Inflammatory macrophage (primary cell): Measurements from ENCODE around the gene ADGRD1.

Experiments used
- DNase-seq, 2 donors: peaks; one replicate each; pipeline ENCODE4 v3.0.0-alpha.2; 2020 to 2022

The ADGRD1 gene

DNA sequence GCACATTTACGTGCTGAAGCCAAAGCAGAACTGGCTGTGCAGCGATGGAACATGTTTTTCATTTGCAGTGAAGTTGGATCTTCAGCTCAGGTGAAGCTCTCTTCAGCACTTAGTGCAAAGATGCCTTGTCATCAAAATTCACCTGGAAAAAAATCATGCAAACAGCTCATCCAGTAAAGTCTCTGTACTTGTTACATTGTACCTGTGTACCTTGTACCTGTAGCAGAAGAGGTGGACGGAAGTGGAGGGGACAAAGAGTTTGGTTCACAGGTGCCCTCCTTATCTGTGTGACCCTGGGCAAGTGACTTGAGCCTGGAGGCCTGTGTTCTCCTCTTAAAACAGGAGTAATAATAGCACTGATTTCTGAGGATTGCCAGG, 54.0 kb downstream of the ADGRD1 start:
- no peak for DNase-seq

DNA sequence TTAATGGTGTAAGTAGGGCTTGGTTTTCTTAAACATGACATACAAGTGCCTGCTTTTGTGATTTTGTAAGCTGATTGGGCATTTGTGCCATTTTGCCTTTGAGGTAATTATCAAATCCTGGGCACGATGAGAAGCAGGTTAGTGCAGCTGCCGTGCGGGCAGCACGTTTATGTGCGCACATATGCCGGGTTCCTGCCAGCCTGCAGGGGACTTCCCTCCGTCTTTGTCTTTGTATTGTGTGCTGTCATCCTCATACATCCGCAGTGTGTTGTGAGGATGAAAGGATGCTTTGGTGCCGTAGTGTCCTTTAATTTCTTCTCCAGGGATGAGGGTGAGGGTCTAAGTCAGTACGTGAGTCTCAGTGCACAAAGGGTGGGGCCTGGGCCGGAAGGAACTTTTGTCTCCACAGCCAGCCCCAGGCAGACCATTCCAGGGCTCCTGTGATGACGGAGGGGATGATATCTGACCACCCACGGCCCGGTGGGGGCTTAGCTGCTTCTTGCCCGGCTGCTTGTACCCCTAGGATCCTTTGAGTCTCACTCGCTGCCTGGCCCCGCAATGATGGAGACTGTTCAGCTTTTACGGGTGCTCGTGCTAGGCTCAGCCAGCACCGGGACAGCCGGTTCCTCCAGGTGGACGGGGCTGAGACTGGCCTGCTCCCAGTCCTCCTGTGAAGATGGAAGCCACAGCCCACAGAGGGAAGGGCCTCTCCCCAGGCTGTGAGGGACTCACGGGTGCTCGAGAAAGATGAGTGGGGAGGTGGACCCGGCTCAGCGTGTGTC, 54.6 kb downstream of the ADGRD1 start:
- no peak for DNase-seq

GRCh38 chr12:131008913-131009270, 55.2 kb downstream of the ADGRD1 start:
- no peak for DNase-seq

DNA sequence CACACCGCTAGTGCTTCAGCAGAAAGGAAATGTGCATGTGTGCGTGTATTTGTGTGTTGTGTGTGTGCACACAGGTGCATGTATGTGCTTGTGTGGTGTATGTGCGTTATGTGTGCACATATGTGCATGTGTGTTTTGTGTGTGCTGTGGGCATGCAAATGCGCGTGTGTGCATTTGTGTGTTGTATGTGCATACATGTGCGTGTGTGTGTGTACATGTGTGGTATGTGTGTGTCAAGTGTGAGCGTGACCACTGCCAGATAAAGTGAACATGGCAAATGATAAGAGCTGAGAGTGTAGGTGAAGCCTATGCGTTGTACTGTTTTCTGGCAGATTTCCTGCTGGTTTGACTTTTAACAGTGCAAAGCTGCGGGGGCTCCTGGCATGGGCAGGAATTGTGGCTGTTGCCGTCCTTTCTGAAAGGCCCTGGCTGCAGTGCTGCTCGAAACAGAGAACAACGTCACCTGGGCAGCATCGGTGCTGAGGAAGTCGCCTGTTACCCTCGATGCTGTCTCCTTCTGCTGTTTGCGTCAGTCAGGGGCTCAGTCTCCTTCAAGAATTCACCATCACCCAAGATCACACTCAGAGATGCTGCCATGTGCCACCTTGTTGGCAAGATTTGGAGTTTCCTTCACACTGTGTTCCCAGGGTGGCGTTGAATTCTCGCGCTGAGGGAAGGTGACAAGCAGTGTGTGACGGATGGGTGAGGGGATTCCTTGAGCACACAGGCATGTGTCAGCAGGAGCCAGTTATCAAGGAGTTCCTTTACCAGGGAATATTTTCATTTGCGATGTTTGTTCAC, 56.1 kb downstream of the ADGRD1 start:
- no peak for DNase-seq

GRCh38 chr12:131010396-131011131, 56.9 kb downstream of the ADGRD1 start:
- DNase-seq = no peak

GRCh38 chr12:131011165-131012079, 57.7 kb downstream of the ADGRD1 start:
- no peak for DNase-seq

GRCh38 chr12:131012279-131013069, 58.8 kb downstream of the ADGRD1 start:
- DNase-seq = no peak

GRCh38 chr12:131013118-131013517, 59.4 kb downstream of the ADGRD1 start:
- no peak for DNase-seq

GRCh38 chr12:131014343-131014742, 60.6 kb downstream of the ADGRD1 start:
- DNase-seq = no peak

- no peak for DNase-seq
Observed at GRCh38 chr12:131015581-131016337, 62.1 kb downstream of the ADGRD1 start.

GRCh38 chr12:131017477-131017991, 63.8 kb downstream of the ADGRD1 start:
- no peak for DNase-seq

GRCh38 chr12:131018019-131018620, 64.4 kb downstream of the ADGRD1 start:
- DNase-seq = no peak

DNA sequence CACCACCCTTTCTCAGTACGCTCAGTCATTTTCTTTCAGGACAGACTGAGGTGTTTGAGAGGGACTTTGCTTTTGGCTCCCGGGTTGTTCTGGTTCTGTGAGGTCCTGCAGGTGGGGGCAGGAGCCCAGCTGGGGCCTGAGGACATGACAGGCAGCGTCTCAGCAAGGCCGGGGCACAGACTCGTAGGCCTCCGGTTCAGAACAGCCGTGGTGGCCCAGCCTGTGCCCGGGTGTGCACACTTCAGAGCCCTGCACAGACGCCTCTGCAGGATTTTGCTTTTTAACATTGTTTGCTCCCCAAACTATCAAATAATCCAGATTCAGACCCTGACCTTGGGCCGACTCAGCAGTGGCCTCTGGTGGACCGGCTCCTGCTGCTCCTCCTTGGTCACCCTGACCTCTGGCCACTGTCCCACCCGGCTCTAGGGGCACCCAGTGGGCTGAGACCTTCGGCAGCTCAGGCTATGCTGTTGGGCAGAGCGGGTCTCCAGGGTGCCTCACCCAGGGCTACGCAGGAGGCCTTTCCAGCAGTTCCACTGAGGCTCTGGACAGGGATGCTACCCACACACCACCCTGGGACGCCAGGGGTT, 65.2 kb downstream of the ADGRD1 start:
- no peak for DNase-seq

DNA sequence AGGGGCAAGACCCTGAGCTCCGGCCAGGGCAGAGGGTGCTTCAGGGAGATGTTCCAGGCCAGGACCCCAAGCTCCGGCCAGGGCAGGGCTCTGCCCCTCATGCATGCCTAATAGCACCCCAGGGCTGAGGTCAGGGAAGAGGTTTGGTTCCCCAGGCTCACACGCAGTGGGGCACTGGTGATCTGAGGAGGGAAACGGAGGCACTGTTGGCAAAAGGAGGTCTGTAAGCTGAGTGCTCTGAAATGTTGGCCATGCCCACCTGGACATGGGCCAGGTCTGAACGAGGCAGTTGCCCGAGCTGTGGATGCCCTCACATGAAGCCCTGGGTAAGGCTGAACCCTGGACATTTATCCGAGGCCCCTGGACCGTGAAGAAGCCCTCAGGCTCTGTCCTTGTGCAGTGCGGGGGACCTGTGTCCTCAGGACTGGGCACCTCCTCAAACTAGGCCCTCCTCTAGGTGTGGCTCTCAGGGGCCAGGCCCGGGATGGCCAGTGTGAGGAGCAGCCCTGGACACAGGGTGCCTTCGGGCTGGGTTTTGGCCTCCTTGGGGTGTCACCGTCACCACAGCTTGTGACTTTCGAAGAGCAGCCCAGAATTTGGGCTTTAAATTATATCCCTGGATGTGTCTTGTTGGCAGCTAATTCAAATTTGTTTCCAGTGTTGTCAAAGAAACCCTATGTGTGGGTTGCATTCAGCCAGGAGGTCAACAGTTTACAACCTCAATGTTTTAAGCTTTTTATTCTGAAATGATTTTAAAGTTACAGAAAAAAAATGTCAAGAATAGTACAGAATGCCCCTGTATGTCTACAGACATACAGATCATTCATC, 66.8 kb downstream of the ADGRD1 start:
- no peak for DNase-seq

GRCh38 chr12:131021154-131021541, 67.4 kb downstream of the ADGRD1 start:
- DNase-seq = no peak

DNA sequence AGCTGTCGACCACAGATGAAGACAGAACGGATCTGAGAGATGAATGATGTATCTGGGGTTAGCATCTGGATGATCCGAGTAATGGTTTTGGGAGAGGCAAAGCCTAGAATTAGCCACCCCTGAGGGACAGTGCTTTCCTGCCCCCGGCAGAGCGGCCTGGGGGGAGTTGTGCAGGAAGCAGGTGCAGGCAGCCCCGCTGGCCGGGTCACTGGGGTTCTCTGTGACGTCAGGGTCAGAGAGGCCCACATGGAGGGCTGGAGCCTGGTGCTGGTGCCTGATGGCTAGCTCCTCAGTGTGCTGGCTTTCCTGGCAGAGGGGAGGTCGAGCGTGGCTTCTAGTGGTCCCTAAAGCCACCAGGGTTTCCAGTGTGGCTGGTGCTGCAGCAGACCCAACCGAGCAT, 70.3 kb downstream of the ADGRD1 start:
- DNase-seq = no peak

DNA sequence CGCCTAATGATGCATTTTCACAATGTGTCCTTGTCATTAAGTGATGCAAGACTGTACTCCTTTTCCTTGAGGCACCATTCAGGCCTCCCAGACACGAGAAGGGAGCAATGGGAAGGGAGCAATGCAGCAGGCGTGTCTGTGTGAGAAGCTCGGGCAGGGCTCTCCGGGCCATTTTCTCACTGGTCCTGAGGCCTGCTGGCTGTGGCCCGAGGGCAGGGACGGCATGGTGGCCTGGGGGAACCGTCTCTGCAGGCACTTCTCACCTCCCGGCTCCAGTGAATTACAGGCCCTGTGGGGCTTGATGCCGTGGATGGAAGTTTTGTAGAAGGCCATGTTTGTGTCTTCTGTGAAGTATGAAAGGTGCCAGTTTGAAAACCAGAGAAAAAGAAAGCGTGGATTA, 71.0 kb downstream of the ADGRD1 start:
- no peak for DNase-seq

DNA sequence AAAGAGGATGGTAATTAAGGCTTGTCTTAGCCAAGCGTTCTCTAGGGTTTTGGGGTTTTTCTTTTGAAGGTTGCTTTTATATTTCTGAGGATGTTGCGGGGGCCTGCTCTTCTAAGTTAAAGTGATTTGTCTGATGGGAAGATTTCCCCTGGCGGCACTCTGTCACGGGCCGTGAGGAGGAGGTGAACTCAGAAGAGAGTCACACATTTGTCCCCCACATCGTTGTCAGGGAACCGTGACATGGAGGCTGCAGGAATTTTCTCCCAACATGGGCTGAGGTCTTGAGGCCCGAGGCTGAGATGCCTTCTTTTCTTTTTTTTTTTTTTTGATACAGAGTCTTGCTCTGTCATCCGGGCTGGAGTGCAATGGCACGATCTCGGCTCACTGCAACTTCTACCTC, 71.5 kb downstream of the ADGRD1 start:
- DNase-seq = no peak
